MCF 10A (cell line): ENCODE results near the gene FBP1. TPM values are rescaled to one million over a fixed set of nuclear protein-coding genes. Genes with fewer than 3 reads are reported as not detected.

Source experiments
- BruUV-seq: library from RNA; stranded (reverse); fragments of 400-500 nt; replicated peaks from 2 replicates; lab custom pipeline; 2021; lab: Mats Ljungman, UMichigan
- CTCF ChIA-PET: fragments of 300-600 bp; sonication (Branson Sonifier 250); formaldehyde crosslinking; extraction: SDS; loops from one replicate; lab custom pipeline; 2021; ENCODE audit warnings: antibody characterized with exemption, inconsistent platforms; lab: Yijun Ruan, JAX
- POLR2A ChIA-PET: fragments of 300-600, 350-650 bp; sonication (Branson Sonifier 250); formaldehyde crosslinking; extraction: SDS; loops from one replicate; lab custom pipeline; 2020; ENCODE audit warnings: antibody characterized with exemption, inconsistent platforms; lab: Yijun Ruan, JAX
- DNase-seq: peaks from one replicate; pipeline ENCODE4 v3.0.0-alpha.2; 2018; ENCODE audit not compliant: unreplicated experiment
- H3K27ac Mint-ChIP-seq: one replicate; pipeline ENCODE4 v1.8.0; 2022; ENCODE audit warnings: mild to moderate bottlenecking, low read depth, mixed read lengths; ENCODE audit not compliant: unreplicated experiment
- H3K27me3 Mint-ChIP-seq: one replicate; pipeline ENCODE4 v1.8.0; 2022; ENCODE audit warnings: mixed read lengths; ENCODE audit not compliant: insufficient read depth, unreplicated experiment
- H3K36me3 Mint-ChIP-seq: one replicate; pipeline ENCODE4 v1.8.0; 2022; ENCODE audit warnings: mild to moderate bottlenecking, moderate library complexity, mixed read lengths; ENCODE audit not compliant: insufficient read depth, unreplicated experiment
- H3K4me1 Mint-ChIP-seq: one replicate; pipeline ENCODE4 v1.8.0; 2022; ENCODE audit warnings: mixed read lengths; ENCODE audit not compliant: insufficient read depth, unreplicated experiment
- H3K4me3 Mint-ChIP-seq: one replicate; pipeline ENCODE4 v1.8.0; 2022; ENCODE audit warnings: mild to moderate bottlenecking, moderate library complexity, mixed read lengths; ENCODE audit not compliant: unreplicated experiment
- H3K9me3 Mint-ChIP-seq: one replicate; pipeline ENCODE4 v1.8.0; 2022; ENCODE audit warnings: mixed read lengths; ENCODE audit not compliant: unreplicated experiment
- CTCF ChIP-seq: fragments of 200-600 bp; IDR thresholded peaks from one replicate; pipeline ENCODE4 v1.8.0; 2022; ENCODE audit warnings: antibody characterized with exemption, mild to moderate bottlenecking; ENCODE audit not compliant: unreplicated experiment
- intact Hi-C: fragments of 100-400 bp; cut with micrococcal nuclease; formaldehyde crosslinking; loops from 2 replicates; pipeline ENCODE4 v1.14.1; 2022
- total RNA-seq: library from RNA; stranded (reverse); gene quantifications from 2 replicates; pipeline ENCODE4 v1.2.3, GENCODE V29; 2022

FBP1 gene
- total RNA-seq, 1 experiment from 2014 or later: not detected

- H3K4me3 Mint-ChIP-seq: no peak overlapping the region
- intact Hi-C loops: no loop called here
- DNase-seq: no peak
- ChIA-PET POLR2A (no interaction called here), CTCF (no interaction called here)
- H3K4me1 Mint-ChIP-seq: peaks cover 9% of the 10 kb centered on the region
- H3K27ac Mint-ChIP-seq: no peak overlapping the region
- H3K9me3 Mint-ChIP-seq: no peaks in the 10 kb centered on the region
- BruUV-seq: no TSS peak
- H3K27me3 Mint-ChIP-seq: peaks cover 12% of the 10 kb centered on the region
- no peaks in the 10 kb centered on the region for H3K36me3 Mint-ChIP-seq
- TF ChIP-seq CTCF: no peak
These were observed 3.2 kb upstream of the FBP1 start for GRCh38 chr9:94642501-94642900.

- DNase-seq: no peak
- H3K9me3 Mint-ChIP-seq: no peaks in the 10 kb centered on the region
- ChIA-PET CTCF (no interaction called here), POLR2A (no interaction called here)
- no peak overlapping the region for H3K27ac Mint-ChIP-seq
- no peaks in the 10 kb centered on the region for H3K36me3 Mint-ChIP-seq
- intact Hi-C loops: no loop called here
- BruUV-seq: no TSS peak
- TF ChIP-seq CTCF: no peak
- H3K4me3 Mint-ChIP-seq: no peak overlapping the region
- peaks cover 12% of the 10 kb centered on the region for H3K27me3 Mint-ChIP-seq
- peaks cover 8% of the 10 kb centered on the region for H3K4me1 Mint-ChIP-seq
These were observed 670 bp upstream of the FBP1 start for GRCh38 chr9:94639999-94640376.

DNA sequence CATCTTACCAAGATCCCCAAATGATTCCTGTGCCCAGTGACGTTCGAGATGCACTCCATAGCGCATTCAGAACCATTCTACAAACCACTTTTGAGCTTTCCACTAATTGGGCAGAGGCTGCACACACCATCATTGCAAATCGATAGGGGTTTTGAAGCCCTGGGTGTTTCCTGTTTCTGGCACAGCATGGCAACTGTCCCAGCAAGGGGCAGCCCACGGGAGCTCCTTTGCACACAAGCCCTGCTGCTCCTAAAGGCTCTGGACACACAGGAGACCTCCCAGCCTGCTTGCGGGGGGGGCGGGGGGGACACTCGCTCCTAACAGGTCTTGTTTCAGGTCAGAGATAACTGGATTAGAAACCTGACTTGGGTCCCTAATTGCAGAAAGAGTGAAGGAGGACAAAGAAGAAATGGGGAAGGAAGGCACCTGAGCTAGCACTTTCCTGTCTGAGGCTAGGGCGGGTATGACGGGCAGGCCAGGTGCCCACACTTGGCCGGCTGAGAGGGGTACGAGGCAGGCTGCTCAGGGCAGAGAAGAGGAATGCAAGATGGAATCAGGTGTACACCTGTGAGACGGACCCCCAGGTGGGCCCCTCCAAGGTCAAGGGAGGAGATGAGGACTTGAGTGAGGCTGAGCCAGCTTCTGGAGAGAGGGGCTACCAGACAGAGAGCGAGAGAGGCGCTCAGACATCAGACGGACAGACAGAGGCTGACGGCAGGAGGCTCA, 820 bp downstream of the FBP1 start:
- no peak overlapping the region for H3K27ac Mint-ChIP-seq
- no peaks in the 10 kb centered on the region for H3K9me3 Mint-ChIP-seq
- no peaks in the 10 kb centered on the region for H3K36me3 Mint-ChIP-seq

GRCh38 chr9:94632737-94633136, 6.6 kb downstream of the FBP1 start:
- no peak for DNase-seq
- Mint-ChIP-seq H3K9me3 (no peaks in the 10 kb centered on the region), H3K4me3 (no peak overlapping the region), H3K36me3 (no peaks in the 10 kb centered on the region), H3K27me3 (no peaks in the 10 kb centered on the region), H3K27ac (no peak overlapping the region), H3K4me1 (peaks cover 5% of the 10 kb centered on the region)
- CTCF ChIA-PET: interaction anchor here (0.7 kb wide), 1 partner anchor 49 kb away, joined by 3 read pairs; no protein-coding TSS in a partner anchor
- BruUV-seq: no TSS peak
- intact Hi-C loops: no loop called here
- TF ChIP-seq CTCF: no peak
- POLR2A ChIA-PET: interaction anchor here (0.6 kb wide), 1 partner anchor 66 kb away, joined by 3 read pairs; no protein-coding TSS in a partner anchor

More for the DNA sequence above, 820 bp downstream of the FBP1 start:
- no TSS peak for BruUV-seq
- ChIA-PET POLR2A (no interaction called here), CTCF (interaction anchor here (0.7 to 1.1 kb wide), 3 partner anchors 529 to 636 kb away, joined by 3 to 4 read pairs (median 4); no protein-coding TSS in a partner anchor)
- peaks cover 12% of the 10 kb centered on the region for H3K27me3 Mint-ChIP-seq
- intact Hi-C loops: no loop called here
- DNase-seq: no peak
- peak overlapping the region; percentile 43 for H3K4me3 Mint-ChIP-seq
- H3K4me1 Mint-ChIP-seq: no peaks in the 10 kb centered on the region
- no peak for TF ChIP-seq CTCF
